Suppressor macrophage treated with lipopolysaccharide for 4 hours (primary cell): ENCODE results near the gene STK38.

Experiments used
- DNase-seq: peaks from one replicate; pipeline ENCODE4 v3.0.0-alpha.2; 2020

Gene STK38

GRCh38 chr6:36563237-36563927 lies 16.1 kb upstream of the STK38 start:
- no peak for DNase-seq

GRCh38 chr6:36560822-36561221 lies 13.5 kb upstream of the STK38 start:
- no peak for DNase-seq

- DNase-seq: peak; percentile 52
These were observed 11.9 kb upstream of the STK38 start for GRCh38 chr6:36559011-36559793.

GRCh38 chr6:36556281-36556680 lies 9.0 kb upstream of the STK38 start:
- no peak for DNase-seq

- DNase-seq: no peak
These were observed 8.5 kb upstream of the STK38 start for GRCh38 chr6:36555750-36556252.

- DNase-seq: no peak
These were observed 3.3 kb upstream of the STK38 start for GRCh38 chr6:36550473-36551000.

- no peak for DNase-seq
These were observed 1.1 kb upstream of the STK38 start for GRCh38 chr6:36548401-36548743.

- DNase-seq: no peak
These were observed 544 bp upstream of the STK38 start for GRCh38 chr6:36547646-36548400.

GRCh38 chr6:36546308-36546919 lies 865 bp downstream of the STK38 start:
- DNase-seq: no peak

- no peak for DNase-seq
These were observed 1.4 kb downstream of the STK38 start for GRCh38 chr6:36545767-36546307.

GRCh38 chr6:36544228-36544627 lies 3.1 kb downstream of the STK38 start:
- peak; percentile 67 for DNase-seq

- DNase-seq: no peak
These were observed 5.2 kb downstream of the STK38 start for GRCh38 chr6:36542041-36542440.

- no peak for DNase-seq
These were observed 7.3 kb downstream of the STK38 start for GRCh38 chr6:36539814-36540568.

- no peak for DNase-seq
These were observed 10.3 kb downstream of the STK38 start for GRCh38 chr6:36536873-36537547.

GRCh38 chr6:36533321-36533720 lies 14.0 kb downstream of the STK38 start:
- DNase-seq: no peak

GRCh38 chr6:36526066-36526465 lies 21.2 kb downstream of the STK38 start:
- DNase-seq: no peak

GRCh38 chr6:36525346-36525745 lies 21.9 kb downstream of the STK38 start:
- DNase-seq: no peak

- no peak for DNase-seq
These were observed 22.4 kb downstream of the STK38 start for GRCh38 chr6:36524871-36525270.

- no peak for DNase-seq
These were observed 23.3 kb downstream of the STK38 start for GRCh38 chr6:36523936-36524499.

GRCh38 chr6:36523451-36523850 lies 23.8 kb downstream of the STK38 start:
- no peak for DNase-seq

- DNase-seq: no peak
These were observed 27.9 kb downstream of the STK38 start for GRCh38 chr6:36519352-36519751.
